Left renal cortex interstitium (tissue), 4 donors: Measurements from ENCODE around the gene PEPD. TPM values are rescaled to one million over a fixed set of nuclear protein-coding genes. Genes with fewer than 3 reads are reported as not detected.

Experiments
- DNase-seq, 4 donors: peaks; one replicate each; pipeline ENCODE4 v3.0.0-alpha.2; 2013; ENCODE audit warnings: low read depth in 4 of 4, low spot score in 2 of 4, missing footprints in 1 of 4
- polyA plus RNA-seq, 4 donors: library from polyadenylated mRNA; unstranded; fragments of 120-200 nt; gene quantifications; one replicate each; pipeline ENCODE4 v1.2.1, GENCODE V29; 2013; ENCODE audit not compliant: insufficient read length in 4 of 4

Gene PEPD
- polyA plus RNA-seq, 4 donors: 99.6 to 124 (median 108) TPM

DNA sequence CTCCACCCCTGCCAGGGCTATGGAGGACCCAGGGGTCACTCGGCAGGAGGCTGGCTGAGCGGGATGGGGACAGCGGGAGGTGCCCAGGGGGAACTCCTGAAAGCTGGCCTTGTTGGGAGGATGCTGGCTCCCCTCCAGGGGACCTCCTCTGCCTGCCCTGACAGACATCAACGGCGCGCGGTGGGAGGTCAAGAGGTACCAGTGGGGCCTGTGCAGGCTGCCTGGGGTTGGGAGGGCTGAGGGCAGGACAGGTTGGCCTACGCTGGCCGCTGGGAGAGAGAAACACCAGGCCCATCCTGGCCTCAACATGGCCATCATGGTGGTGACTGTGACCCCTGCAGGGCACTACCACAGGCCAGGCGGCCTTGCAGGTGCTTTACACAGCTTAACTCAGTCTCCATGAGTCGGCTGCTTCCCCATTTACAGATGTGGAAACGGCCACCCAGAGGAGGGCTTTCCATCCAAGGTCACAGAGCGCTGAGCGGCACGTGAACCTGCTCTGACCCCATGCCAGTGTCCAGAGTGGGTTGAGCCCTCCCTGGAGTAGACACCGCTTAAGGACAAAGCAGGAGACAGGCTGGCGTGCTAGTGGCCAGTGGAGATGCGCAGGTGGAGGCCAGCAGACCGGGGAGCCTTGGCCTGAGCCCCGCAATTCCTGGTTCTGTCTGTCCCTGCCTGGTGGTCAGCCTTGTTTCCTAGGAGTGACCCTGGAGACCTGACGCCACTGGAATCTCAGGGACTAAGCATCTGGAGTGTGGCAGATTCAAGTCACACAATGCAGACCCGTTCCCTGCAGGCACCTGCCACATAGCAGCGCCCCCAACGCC, 120.5 kb downstream of the PEPD start:
- DNase-seq: no peak

DNA sequence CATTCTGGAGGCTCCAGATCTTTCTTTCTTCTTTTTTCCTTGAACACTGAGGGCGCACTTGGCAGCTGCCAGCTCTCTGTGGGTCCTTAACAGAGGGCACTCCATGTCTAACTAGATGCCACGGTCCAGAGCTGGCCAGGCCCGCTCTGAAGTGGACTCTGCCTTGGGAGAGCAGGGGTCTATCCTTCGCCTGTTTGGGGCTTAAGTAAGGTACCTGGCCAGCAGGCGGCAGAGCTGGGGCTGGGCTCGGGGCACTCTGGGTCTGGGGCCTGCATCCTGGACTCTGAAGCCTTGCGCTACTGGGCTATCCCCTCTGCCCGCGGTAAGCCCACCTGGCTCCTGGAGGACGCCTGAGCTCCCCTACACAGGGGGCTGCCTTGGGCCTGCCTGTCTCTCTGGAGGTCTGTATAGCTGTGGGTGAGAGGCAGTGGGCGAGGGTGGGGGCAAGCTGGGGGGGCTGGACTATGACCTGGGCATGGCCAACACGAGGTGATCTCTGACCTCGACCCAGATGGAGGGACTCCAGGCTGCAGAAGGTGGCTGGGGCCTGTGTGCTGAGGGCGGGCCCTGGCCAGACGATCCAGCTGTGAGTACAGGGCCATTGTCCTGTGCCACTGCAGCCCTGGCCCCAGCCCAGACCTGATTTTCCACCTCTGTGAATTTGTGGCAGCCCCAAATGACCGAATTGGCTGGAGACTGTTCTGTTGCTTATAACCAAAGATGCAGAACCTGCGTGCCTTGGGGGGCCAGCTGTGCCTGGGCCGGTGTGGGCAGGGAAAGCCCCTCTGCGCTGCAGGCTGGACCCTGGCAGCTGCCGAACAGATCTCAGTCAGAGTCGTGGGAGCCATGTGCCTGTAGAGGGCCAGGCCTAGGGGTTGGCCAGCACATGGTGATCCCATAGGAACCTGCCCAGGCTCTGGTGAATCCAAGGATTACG, 121.6 kb downstream of the PEPD start:
- DNase-seq: no peak

DNA sequence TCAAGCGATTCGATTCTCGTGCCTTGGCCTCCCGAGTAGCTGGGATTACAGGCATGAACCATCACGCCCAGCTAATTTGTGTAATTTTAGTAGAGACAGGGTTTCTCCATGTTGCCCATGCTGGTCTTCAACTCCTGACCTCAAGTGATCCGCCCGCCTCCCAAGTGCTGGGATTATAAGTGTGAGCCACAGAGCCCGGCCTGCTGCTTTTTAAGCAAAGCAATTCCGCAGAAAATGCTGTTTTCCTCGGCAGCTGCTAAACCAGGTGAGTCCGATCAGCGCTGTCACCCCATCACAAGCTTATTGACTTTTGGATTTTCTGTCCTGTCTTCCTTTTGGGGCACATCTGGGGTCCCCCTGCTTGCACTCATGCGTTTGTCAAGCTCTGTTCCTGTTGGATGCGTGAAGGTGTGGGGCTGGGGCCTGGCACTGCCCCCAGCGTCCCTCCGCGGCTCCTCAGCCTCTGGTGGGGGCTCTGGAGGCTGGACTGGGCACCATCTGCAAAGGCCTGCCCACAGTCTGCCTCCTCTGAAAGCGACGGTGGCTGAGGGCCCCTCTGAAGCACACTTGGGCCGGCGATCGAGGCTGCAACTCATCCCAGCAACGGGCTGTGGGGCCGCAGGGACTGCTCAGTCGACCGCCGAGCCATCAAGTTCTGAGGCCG, 122.4 kb downstream of the PEPD start:
- no peak for DNase-seq

DNA sequence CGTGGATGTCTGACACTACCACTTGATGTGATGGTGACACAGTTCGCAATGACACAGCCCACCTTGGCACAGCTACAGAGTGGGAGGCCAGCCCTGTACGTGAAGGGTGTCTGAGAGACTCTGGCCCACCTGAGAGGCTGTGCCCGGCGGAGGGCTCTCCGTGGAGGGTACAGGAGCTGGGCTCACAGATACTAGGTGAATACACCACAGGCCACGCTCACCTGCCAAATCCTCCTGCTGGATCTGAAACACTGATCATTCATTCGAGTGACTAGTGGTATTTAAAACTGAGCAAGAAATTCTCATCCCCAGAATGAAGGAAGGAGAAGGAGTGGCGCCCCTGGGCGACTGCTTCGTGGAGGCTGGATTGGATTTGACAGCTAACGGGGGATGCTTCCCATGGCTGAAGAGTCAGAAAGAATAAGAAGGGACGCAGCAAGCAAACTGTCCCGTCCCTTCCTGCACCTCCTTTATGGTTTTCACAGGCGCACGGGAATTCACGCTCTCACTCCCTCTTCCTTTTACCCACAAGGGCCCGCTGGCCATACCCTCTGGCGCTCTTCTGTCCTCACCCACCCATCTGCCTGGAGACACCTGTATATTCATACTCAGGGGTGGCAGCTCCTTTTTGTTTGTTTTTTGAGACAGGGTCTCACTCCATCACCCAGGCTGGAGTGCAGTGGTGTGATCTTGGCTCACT, 123.1 kb downstream of the PEPD start:
- no peak for DNase-seq

DNA sequence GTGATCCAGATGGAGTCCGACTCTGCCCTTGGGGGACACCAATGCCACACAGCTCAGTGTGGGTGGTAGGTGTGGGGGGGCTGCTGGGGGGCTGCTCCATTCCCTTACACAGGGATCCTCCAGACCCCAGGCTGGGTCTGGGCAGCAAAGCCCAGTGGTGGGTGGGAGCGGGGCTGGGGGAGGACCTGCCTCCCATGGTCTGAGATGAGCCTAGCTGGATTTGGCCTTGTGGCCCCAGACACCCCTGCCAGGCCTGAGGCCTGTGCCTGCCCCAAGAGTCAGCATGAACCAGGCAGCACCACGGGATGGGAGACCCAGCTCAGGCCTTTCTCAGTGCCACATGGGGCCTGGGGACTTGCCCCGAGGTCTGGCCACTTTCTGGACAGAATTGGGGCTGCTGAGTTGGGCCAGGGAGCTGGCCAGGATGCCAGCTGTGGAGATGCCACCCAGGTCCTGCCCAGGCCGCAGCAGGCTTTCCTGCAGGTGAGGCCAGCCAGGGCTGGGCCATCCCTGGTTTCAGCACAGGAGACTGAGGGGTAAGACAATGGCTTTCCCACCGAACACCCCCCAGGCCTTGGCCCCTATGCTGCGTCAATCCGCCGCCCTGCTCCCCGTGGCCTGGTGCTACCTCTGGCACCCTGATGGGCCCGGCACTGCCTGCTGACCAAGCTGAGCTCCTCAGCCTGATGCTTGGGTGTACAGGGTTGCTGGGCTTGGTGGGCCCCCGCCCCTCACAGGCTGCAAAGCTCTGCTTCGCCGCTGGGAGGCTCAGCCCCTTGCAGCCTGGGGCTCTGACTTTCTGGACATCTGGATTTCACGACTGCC, 123.8 kb downstream of the PEPD start:
- no peak for DNase-seq

DNA sequence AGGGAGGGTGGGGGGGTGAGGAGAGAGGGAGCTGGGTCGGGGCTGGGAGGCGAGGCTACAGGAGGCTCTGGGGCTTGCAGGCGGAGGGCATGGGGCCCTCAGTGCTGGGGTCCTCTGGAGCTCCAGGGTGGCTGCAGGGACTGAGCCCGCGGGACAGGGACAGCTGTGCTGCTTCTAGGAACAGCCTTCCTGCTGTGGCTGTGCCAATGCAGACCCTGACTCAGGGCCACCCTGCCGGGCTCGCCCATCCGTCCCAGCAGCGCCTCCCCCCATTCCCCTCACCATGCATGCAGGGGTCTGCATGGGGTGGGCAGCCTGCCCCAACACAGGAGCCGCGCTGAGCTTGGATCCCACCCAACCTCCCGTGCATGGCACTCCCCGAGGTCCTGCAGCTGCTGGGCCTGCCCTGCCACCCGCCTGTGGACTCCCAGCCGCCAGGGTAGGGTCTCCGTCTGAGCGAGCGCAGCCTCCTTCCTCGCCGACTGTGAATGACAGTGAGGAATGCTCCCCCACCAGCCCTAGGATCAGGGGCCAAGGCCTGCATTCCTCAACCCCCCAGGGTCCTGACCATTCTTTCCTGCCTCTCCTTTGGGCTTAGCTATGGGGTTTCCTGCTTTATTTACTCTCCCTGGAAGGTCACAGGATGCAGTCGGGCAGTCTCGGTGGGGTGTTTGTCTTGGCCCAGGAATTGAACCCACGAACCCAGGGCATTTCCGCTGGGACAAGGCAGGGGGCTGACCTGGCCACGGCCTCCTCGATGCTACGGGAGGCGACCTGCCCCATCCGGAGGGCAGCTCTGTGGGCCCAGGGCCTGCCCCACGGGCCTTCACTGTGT, 124.7 kb downstream of the PEPD start:
- no peak for DNase-seq

DNA sequence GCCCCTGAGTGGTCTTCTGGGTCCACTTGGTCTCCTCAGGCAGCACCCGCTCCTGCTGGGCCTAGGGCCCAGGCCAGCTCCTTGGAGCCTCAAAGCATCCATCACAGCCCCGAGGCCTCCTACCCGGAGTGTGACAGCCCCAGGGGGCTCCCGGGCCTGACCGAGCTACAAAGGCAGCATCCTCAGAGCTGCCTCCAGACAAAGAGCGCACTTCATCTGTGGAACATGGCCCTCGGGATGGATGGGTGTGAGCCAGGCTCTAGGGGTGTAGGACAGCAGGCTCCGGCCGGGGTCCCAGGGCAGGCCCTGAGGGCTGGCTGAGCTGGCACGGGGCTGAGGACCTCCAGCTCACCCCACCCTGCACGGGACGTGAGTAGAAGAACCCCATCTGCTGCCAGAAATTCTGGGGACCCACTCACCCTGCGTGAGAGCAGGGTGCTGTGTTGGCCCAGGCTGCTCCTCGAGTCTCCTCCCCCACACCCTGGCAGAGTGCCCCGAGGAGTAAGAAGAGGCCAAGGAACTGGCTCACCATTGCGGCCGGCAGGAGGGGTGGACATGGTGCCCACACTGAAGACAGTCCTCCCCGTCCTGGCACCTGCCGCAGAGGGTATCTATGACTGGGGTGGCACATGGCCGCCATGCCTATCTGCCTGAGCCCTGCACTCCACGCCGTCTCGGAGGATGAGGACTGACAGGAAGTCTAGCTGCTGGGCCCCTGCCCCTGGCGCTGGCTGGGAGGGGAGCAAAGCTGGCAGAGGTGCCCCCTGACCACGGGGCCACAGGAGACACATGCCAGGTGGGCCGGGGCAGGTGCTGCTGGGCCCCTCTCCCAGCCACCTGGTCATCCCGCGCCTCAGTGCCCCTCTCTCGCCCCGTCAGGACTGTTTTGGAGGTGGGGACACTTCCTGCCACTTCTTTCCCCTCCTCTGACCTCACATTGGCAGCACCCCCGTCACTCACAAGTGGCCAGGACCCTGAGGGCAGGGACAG, 125.7 kb downstream of the PEPD start:
- DNase-seq: no peak

DNA sequence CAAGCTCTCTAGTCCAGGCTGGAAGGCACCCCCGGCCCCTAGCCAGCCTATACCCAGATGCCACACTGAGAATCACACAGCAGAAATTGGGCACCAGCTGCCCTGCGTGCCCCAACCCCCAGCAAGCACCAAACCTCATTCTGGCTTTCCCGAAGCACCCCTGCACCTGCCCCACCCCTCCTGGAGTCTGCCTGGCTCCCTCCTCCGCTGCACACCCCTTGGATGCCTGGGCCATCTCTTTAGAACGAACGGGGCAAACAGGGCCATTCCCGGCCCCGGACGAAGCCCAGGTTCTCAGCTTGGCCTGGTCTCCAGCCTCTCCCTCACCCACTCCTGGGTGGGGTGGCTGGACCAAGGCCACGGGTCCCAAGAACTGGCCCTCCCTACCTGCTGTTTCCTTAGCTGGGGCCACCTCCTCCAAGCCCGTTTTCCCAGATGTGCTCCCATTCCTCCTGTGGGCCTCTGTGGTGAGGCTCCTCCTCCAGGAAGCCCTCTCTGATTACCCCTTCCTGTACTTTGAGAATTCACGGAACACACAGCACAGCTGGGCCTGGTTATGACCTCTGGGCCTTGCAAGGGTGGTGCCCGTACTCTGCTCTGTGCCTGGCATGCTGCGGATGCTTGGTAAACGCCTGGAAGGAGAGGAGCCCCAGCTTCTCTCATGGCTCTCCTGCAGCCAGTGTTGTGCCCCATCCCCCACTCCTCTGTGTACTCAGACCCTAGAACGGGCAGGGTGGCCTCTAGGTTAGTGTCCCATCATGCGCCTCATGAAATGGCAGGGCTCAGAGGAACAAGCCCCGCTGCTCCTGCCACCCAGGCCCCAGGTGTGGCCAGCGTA, 126.6 kb downstream of the PEPD start:
- DNase-seq: no peak

DNA sequence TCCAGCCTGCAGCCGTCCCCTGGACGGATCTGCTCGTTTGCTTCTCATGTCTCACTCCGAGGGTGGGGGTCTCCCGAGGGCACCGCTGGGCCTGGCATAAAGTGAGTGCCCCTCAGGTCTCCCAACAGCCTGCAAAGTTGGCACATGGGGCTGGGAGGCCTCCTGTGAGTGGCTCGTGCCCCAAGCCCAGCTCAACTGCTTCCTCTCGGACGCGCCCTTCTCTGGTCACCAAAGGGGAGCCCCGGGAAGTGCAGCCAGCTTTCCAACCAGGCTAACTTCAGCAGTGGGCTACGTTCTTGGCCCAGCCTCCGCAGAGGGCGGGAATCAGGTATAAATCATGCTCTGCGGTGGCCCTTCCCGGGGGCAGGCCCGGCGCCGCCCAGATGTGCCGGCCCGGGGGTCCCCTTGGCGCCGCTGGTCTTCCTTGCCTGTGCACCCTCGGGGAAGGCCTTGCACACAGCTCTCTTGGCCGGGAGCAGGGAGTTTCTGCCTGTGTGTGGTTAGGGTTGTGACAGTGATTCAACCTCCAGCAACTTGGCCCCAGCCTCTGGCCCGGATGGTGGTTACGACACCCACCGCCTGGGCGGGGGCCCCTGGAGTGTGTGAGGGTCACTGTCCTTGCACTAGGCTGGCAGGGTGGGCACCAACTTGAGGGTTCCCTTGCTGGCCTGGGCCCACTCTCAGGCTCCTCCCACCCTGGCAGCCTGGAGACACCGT, 127.4 kb downstream of the PEPD start:
- DNase-seq: no peak

DNA sequence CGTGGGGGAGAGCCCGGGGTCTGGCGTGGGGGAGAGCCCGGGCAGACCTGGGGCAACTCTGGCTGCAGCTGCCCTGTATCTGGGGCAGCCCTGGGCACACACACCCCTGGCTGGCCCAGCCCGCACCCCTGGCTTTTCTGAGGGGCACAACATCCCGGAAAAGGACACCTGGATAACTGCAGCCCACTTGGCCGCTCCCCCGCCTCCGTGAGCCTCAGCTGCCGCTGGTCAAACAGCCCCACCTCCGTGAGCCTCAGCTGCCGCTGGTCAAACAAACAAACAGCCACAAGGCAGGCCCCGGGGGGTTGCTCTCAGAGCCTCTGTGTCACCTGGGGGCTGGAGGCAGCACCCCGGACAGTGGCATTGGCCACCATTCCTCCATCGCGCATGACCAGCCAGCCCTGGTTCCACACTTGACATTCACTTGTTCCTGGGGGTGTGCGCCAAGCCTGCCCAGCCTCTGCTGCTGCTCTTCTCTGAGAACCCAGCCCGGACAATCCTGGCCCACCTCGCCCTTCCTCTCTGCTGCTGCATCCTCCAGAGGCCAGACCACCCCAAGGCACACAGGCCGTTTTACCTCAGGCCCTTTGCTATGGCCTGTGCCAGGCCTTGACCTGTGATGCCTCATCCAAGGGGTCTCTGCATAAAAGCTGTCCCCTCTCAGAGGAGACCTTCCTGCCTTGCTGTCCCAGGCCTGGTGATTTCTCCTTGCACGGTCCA, 128.1 kb downstream of the PEPD start:
- no peak for DNase-seq

DNA sequence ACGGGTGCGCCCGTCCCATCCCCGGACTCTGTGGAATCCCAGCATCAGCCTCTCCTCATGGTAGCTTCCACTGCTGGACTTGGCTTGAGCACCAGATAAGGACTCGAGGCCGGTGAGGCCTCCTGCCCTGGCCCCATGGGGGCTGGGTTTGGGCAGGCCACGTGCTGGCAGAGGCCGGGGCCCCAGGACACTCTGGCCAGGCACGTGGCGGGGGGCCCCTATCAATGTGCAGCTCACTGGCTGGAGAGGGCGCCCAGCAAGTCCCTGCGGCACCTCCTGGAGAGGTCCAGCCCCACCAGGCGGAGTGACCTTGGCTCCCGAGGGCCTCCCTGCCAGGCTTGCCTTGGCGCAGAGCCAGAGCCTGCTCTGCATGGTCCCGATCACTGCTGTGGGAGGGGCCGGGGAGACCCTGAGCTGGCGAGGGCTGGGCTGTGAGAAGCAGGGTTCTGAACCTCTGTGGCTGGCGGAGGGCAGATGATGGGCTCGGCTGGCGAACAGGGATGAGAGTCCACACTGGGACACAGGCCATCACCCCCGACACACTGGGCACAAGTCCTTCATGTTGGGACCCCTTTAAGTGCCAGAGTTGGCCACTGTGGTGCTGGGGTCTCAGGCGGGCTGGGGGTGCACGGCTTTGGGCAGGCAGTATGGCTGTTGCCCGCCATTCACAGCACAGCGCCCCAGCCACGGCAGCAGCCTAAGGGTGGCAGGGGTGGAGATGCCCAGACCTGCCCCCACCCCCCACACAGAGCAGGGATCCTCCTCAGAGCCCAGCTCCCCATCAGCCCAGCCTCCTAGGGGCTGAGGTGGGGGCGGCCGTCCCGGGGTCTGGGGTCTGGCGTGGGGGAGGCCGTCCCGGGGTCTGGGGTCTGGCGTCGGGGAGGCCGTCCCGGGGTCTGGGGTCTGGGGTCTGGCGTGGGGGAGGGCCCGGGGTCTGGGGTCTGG, 129.0 kb downstream of the PEPD start:
- no peak for DNase-seq

DNA sequence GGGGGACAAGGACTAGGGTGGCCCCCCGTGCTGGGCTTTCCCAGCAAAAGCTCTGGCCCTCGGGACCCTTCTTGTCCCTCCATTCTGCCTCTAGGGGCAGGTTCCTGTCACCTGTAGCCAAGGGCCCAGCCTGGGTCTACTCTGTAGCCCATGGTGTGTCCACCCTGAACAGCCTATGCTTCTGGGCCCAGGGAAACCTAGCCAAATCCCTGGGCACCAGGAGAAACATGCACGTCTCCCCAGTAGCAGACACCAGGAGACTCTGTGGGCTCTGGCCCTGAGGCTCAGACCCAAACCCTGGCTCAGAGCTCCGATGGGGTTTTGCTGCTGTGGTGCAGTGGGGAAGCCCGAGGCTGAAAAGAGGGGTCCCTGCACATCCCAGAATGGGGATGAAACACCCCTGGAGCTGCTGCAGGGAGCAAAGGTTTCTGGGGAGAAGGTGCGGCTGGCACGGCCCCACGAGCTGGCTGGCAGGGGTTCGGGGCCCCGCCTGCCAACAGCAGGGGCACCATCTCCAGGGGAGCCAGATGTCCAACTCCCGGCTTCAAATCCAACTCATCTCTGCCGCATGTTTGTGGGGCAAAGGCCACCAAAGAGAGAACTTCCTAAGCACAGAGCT, 129.9 kb downstream of the PEPD start:
- DNase-seq: no peak

DNA sequence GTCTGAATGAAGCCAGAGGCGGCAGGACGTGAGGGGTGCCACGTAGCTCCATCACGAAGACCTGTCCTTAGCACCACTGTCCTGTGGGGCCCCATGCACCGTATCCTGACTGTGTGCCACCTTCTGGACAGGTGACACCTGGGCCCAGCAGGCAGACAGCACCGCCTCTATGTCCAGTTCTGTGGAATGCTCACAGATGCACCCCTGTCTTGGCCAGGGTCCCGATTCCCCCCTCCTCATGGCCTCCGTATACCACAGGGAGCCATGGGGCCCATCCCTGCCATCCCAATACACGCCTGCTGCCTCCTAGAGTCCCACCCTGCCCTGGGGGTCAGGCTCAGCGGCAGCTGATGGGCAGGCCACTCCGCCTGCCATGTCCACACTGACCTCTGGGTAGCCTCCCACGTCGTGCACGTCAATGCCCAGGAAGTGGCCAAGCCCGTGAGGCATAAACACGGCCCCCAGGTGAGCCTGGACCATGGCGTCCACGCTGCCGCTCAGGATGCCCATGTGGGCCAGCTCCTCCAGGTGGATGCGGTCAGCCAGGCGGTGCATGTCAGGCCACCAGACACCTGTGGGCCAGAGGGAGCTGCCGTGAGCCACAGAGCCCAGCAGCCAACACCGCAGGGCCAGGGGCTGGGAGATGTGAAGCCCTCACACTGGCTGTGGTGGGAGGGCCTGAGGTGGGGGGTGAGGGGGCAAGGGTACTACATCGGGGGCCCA, 130.5 kb downstream of the PEPD start:
- no peak for DNase-seq
